AG09319 (cell line): ENCODE data around the gene SLC38A3.
"Not testable (repeated sequence)": the region's sequence is repeated elsewhere in the genome, so short reads cannot be mapped to it uniquely, and the experiment has no call there.

ENCODE experiments used
- DNase-seq: peaks from one replicate; pipeline ENCODE4 v3.0.0-alpha.2; 2010; ENCODE audit warnings: low read depth; ENCODE audit errors: extremely low read depth
- CTCF ChIP-seq: IDR thresholded peaks from 2 replicates; pipeline ENCODE4 v1.5.1; 2011; ENCODE audit warnings: low read depth, mild to moderate bottlenecking, inconsistent platforms, low read length, moderate library complexity

SLC38A3 gene

DNA sequence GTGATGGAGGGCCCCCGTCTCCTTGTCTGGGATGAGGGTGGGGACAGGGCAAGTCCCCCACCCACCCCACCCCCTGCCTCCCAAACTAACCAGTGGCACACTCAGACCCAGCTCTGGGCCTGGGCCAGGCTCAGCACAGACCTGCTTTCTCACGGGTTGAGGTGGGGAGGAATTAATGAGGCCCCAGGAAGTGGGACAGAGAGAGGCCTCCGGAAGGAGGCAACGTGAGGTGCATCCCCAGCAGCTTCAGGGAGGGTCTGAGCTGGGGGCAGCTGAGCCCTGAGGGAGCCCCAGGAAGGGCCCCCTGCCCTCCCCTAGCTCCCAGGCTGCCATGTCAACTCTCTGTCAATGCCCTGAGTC is 16.0 kb downstream of the SLC38A3 start:
- TF ChIP-seq CTCF: no peak

DNA sequence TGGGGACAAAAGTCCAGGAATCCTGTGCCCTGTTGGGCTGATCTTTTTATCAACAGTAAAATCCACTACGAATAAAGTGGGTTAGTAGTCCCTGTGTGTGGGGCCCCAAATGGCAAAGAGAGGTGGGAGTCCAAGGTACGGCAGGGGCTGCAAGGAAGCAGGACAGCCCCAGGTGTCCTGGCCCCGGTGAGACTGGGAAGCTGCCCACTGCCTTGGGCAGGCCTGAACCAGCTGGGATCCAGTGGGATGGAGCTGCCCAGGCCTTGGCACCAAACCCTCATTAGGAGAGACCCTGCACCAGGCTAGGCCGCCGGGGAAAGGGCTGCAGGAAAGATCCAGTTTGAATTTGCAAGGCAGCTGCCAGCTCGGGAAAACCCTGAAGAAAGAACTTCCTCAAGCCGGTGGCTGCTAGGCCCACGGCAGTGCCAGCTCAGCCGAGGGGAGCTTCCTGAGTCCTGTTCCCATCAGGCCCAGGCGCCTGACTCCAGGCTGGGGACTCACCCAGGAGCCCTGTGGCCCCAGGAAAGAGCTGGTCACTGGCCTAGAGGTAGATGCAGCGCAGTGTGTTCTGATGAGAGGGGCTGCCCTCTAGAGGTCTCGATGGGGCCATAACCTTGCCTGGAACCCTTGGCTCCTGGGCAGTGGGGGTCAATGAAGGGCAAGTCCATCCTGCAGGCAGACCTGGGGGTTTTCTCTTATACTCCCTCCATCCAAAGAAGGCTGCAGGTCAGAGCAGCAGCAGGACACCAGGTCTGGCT is 16.5 kb downstream of the SLC38A3 start:
- no peak for TF ChIP-seq CTCF
- no peak for DNase-seq

More for the DNA sequence above, 16.0 kb downstream of the SLC38A3 start:
- no peak for DNase-seq

DNA sequence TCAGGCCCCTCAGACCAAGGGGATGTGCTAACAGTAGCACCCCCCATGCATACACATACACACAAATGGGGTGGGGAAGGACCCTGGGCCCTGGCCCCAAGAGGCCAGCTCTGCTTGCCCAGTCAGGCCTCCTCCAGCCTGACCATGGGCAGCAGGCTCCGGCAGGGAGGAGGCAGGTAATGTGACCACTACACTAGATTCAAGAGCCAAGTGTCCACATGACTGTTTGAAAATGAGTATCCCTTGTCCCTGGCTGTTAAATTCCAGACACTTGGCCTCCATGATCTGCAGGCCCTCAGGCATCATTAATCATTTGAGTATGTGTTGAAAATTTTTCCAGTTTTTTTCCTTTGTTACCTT is 17.1 kb downstream of the SLC38A3 start:
- no peak for TF ChIP-seq CTCF
- no peak for DNase-seq

DNA sequence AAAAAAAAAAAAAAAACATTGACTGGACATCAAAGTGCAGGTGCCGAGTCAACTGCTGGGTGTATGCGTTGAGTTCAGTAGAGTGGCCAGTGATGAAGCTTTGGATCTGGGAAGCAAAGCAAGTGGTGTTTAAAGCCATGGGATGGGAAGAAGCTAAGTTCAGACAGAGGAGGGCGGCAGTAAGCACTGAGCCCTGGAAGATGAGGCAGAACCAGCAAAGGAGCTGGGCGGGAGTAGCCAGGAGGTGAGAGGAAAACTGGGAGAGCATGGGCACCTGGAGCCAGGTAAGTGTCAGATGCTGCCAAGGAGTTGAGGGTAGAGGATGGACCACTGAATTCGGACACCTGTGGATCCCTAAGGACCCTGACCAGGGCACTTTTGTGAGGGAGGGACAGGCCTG is 19.6 kb downstream of the SLC38A3 start:
- DNase-seq: no peak
- no peak for TF ChIP-seq CTCF

DNA sequence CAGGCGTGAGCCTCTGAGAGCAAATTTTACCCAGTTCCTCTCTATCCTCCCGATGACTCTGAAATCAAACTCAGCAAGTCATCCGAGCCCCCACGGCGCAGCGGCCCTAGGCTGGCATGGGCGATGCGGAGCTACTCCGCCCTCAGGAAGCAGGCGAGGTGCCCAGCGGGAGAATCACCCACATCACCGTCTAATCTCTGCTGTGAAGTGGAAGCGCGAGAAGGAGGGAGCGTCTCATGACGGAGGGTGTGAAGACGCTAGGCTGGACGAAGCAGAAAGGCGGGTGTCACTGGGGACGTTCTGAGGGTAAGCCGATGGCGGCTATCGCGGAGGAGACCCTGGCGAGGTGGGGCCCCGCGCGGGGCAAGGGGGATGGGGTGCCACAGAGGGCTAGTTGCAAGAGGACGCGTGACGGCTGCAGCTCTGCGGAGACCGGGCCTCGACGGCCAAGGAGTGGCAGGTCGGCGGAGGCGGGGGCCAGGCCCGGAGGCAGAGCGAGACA is 21.9 kb downstream of the SLC38A3 start:
- no peak for DNase-seq
- TF ChIP-seq CTCF: no peak

DNA sequence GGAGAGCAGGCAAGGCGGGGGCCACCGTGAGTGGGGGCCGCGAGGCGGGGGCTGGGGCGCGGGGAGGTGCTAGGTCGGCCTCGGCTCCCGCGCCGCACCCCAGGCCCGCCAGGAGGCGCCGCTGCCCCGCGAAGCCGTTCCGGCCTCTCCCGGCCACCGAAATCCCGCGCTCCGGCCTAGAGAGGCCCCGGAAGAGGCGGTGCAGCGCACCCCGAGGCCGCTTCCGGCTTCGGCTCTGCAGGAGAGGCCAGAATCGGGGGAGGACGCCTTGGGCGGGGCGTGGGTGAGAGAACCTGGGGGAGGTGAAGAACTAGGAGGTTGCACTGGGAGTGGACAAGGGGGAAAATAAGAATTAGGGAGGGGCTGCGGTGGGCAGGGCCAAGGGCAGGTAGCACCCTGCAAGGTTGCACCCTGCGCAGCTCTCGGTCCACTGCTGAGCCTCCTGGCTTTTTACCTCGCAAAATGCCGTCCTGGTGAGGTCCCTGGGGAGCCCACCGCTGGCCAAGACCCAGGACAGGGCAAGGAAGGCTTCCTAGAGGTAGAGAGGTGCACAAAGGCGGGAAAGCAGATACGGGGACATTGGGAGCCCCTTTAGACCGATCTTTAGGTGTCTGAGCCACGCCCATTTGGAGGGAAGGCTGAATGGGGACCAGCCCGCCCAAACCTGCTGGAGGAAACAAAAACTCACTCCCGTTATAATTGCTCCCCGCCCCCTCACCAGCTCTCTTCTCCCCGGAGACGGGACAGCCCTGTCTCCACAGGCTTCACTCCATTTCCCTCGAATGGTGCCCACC is 22.5 kb downstream of the SLC38A3 start:
- peak; percentile 44 for TF ChIP-seq CTCF
- peak; percentile 38 for DNase-seq

- not testable (repeated sequence) for DNase-seq
Observed at GRCh38 chr3:50228184-50228763, 23.2 kb downstream of the SLC38A3 start.
